ENCODE results near the gene EIPR1.

The EIPR1 gene

GRCh38 chr2:3148716-3149115 is 228.9 kb downstream of the EIPR1 start:
- no peak for DNase-seq (ENCODE audit: low read depth, low spot score)

GRCh38 chr2:3147651-3148530 is 229.7 kb downstream of the EIPR1 start:
- DNase-seq (ENCODE audit: low read depth, low spot score), result no peak

GRCh38 chr2:3146772-3147650 is 230.6 kb downstream of the EIPR1 start:
- DNase-seq (ENCODE audit: low read depth, low spot score), result no peak

GRCh38 chr2:3146175-3146574 is 231.4 kb downstream of the EIPR1 start:
- no peak for DNase-seq (ENCODE audit: low read depth, low spot score)

- DNase-seq (ENCODE audit: low read depth, low spot score), result no peak
These were observed 232.1 kb downstream of the EIPR1 start for GRCh38 chr2:3145471-3146021.

- no peak for DNase-seq (ENCODE audit: low read depth, low spot score)
These were observed 232.8 kb downstream of the EIPR1 start for GRCh38 chr2:3144856-3145255.

GRCh38 chr2:3143602-3144001 is 234.0 kb downstream of the EIPR1 start:
- no peak for DNase-seq (ENCODE audit: low read depth, low spot score)

GRCh38 chr2:3142961-3143571 is 234.6 kb downstream of the EIPR1 start:
- no peak for DNase-seq (ENCODE audit: low read depth, low spot score)

- DNase-seq (ENCODE audit: low read depth, low spot score), result no peak
These were observed 235.4 kb downstream of the EIPR1 start for GRCh38 chr2:3142210-3142609.

GRCh38 chr2:3141696-3142095 is 235.9 kb downstream of the EIPR1 start:
- DNase-seq (ENCODE audit: low read depth, low spot score), result no peak

GRCh38 chr2:3139906-3140305 is 237.7 kb downstream of the EIPR1 start:
- no peak for DNase-seq (ENCODE audit: low read depth, low spot score)

All from activated naive CD8-positive, alpha-beta T cell treated with anti-CD3 and anti-CD28 coated beads, Interleukin-2, amount 50 U/mL, for 16 hours (primary cell).